GM18519 (cell line): ENCODE results near the gene ZNF805.
A peak's percentile ranks its signal among the peaks of the same experiment; 100 is the strongest.
"Not testable (repeated sequence)": the region's sequence is repeated elsewhere in the genome, so short reads cannot be mapped to it uniquely, and the experiment has no call there.

Source experiments
- ATAC-seq: cut with Tn5 transposase; IDR thresholded peaks from one replicate; pipeline ENCODE4 v1.9.1; 2021; ENCODE audit warnings: mild to moderate bottlenecking, moderate library complexity; ENCODE audit not compliant: unreplicated experiment, low FRiP score

The ZNF805 gene

DNA sequence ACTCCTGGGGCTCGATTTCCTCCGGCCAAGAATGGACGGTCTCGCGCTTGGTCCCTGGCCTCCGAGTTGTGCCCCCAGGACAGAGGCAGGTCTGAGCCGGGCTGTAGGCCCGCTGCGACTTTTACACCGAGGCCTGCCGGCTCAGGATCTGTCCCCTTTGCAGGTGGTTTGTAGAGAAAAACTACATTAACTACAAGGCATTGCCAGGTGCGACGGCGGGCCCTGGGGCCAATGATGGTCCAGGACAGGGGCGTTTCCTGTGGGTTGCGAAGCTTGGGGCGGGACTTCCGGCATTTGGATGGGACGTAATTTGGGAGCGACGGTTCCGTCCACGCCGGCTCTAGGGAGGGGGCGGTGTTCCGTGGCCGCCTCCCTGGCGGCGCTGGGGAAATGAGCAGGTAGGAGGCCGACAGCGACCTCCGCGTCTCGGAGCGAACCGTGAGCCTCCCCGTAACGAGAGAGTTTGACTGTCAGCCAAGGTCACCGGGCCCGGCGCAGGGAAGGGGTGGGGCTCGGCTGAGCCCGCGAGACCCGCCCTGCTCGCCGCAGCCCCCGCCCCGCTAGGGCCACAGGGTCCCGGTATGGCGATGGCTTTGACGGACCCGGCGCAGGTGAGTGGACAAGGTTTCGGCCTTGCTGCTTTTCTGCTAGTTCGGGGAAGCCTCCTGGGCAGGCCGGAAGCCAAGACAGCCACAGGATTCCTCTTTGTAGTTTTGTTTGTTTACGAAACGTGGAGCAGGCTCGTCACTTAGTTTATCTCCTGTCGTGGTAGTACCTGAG is at the start of gene ZNF805:
ZNF805 (plus strand) TSS at position 322 of the 780 bp plus-strand sequence; CDS start at position 582, 260 bp downstream.
- peak; percentile 73 for ATAC-seq

DNA sequence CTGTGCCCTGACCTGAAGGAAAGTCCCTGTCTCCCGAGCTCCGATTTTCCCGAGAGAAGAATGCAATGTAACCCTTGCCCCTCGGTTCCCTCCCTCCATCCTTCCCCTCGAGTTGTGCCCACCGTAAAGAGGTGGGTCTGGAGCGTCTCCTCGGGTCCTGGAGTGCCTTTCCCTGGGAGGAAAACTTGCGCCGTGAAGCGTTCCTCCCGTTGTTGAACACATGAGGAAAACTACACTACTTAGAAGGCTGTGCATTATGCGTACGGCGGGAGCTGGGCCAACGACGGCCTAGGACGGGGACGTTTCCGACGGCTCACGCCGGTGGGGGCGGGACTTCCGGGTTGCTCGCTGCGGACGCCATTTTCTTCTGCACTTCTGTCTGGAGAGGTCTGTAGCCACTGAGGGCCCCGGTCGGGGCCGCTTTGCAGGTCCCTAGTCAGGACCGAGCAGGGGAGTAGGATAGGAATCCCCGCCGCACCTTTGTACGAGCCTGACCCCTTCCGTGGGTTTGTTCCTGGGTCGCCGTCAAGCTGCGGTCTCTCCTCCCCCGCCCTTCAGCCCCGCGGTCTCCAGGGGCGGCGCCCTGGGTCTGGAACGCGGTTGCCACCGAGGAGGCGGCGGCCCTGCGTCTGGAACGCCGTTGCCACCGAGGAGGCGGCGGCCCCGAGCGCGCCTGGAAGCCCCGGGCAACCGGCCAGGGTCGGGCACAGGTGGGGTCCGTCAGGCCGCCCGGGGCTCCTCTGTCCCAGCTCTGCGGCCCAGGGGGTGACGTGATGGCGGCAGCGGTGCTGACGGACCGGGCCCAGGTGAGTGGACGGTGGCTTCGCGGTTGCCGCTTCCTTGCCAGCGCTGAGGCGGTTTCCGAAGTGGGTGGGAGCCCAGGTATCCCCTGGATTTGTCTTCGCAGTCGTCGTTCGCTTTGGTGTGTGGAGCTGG is 49.0 kb upstream of the ZNF805 start, which contains the start of gene ZNF264:
ZNF264 (plus strand) TSS at position 360 of the 936 bp plus-strand sequence; CDS start at position 774, 414 bp downstream.
- ATAC-seq, result peak; percentile 81

- no peak for ATAC-seq
These were observed 48.4 kb upstream of the ZNF805 start for GRCh38 chr19:57192077-57192420.

- no peak for ATAC-seq
These were observed 47.4 kb upstream of the ZNF805 start for GRCh38 chr19:57192993-57193392.

- ATAC-seq, result not testable (repeated sequence)
These were observed 42.6 kb upstream of the ZNF805 start for GRCh38 chr19:57197874-57198273.

DNA sequence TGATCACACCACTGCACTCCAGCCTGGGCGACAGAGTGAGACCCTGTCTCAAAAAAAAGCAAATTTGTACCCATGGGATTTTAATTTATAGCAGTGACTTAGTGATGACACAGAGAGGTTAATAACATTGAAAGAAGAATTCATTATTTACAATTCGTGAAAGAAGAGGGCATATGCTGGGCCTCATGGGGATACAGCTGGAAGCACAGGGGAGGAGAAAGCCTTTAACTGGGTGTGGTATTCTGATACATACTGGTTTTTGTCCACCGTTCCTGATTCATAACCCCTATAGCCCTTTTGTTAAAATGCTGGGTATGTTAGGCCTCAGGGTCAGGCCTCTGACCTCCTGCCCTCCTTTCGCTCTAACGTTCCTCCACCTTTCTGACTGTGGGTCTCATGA is 38.3 kb upstream of the ZNF805 start:
- no peak for ATAC-seq

DNA sequence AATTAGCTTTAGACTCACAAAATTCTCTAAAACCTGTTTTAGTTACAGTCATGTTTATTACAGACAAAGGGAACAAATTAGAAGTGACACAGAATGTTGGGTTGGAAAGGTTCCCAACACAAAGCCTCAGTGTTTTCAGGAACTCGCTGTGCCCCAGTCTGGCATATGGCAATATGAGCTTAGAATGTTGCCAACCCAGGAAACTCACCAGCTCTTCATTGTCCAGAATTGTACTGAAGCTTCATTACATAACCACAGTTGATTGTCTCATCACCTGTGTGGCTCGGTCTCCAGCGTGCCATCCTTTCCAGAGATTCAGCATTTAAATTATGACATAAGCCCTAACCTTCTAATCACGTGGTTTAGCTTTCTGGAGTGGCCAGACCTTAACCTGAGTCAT is 30.1 kb upstream of the ZNF805 start:
- ATAC-seq, result no peak

DNA sequence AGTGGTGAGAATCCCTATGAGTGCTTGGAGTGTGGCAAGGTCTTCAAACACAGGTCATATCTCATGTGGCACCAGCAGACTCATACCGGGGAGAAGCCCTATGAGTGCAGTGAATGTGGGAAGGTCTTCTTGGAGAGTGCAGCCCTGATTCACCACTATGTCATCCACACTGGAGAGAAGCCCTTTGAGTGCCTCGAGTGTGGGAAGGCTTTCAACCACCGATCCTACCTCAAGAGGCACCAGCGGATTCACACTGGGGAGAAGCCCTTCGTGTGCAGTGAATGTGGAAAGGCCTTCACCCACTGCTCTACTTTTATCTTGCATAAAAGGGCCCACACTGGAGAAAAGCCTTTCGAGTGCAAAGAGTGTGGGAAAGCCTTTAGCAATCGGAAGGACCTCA is 28.3 kb upstream of the ZNF805 start:
- no peak for ATAC-seq

GRCh38 chr19:57227502-57227901 is 12.9 kb upstream of the ZNF805 start:
- no peak for ATAC-seq

DNA sequence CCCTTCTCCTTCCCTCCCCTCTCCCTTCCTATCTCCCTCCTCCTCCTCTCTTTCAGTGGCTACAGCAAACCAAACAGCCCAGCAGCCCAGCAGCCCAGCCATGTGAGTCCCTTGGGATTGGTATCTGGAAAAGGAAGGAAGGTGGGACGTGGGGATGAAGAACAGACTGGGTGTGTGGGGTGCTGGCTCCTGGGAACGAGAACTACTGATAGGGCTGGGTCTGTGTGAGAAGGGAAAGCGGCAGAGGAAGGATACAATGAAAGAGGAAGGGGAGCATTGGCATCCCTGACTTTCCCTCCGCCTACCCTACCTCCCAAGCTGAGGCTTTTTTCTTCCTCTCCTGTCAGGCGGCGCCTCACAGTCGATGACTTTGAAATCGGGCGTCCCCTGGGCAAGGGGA is 8.7 kb upstream of the ZNF805 start:
- no peak for ATAC-seq

GRCh38 chr19:57233207-57233606 is 7.2 kb upstream of the ZNF805 start:
- no peak for ATAC-seq

DNA sequence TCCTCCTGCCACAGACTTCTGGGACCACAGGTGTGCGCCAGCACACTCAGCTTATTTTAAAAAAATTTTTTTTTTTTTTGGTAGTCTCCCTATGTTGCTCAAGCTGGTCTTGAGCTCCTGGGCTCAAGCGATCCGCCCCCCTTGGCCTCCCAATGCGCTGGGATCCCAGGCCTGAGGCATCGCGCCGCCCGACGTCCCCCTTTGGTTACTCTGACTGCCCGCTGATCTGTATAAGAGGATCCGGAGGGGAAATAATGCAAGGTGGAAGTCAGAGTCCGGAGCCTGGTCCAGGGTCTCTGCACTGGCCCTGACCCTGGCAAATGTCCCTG is 486 bp upstream of the ZNF805 start:
- ATAC-seq, result no peak

GRCh38 chr19:57241176-57241575 is 744 bp downstream of the ZNF805 start:
- ATAC-seq, result no peak

GRCh38 chr19:57242821-57243220 is 2.4 kb downstream of the ZNF805 start:
- no peak for ATAC-seq

DNA sequence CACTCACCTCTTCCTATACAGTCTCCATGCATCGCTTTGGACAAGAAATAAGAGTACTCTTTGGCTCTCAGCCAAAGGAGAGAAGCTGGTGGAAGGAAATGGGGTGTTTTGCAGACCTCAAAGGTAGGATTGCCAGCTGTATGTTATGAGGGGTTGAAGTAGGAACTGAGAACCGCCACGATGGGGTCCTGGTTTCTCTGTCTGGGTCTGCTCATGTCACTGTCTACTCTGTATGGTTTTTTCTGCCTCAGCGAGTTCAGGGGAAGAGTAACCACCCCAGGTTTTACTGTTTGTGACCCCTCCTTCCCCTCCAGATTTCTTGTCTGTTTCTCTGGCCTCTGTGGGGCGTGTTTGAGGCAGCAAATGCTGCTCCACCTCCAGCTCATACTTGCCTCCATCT is 4.1 kb downstream of the ZNF805 start:
- ATAC-seq, result no peak

- no peak for ATAC-seq
These were observed 4.6 kb downstream of the ZNF805 start for GRCh38 chr19:57245066-57245465.

GRCh38 chr19:57245959-57246358 is 5.5 kb downstream of the ZNF805 start:
- ATAC-seq, result no peak

DNA sequence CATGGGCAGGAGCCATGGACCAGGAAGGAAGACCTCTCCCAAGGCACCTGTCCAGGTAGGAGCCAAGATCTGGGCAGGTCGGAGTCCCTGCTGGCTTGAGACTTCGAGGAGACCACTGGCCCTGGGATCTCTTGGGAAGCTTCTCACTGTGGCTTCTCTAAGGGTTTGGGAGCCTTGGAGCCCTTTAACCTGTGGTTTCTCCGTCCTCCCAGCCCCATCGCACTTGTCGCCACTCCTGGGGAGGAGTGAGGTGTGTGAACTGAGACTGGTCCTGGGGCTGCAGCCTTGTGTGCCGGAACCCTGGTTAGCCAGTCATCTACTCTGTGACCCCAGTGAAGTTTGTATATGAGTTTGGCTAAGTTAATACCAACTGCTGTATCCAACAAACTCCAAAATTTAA is 8.2 kb downstream of the ZNF805 start:
- no peak for ATAC-seq

- no peak for ATAC-seq
These were observed 8.9 kb downstream of the ZNF805 start for GRCh38 chr19:57249329-57249728.

- not testable (repeated sequence) for ATAC-seq
These were observed 13.3 kb downstream of the ZNF805 start for GRCh38 chr19:57253767-57254166.

GRCh38 chr19:57262044-57262443 is 21.6 kb downstream of the ZNF805 start:
- ATAC-seq, result no peak
